IPS-NIHi7 (cell line): ENCODE measurements around the gene GALNT9.
A peak's percentile ranks its signal among the peaks of the same experiment; 100 is the strongest.
"Not testable (repeated sequence)": the region's sequence is repeated elsewhere in the genome, so short reads cannot be mapped to it uniquely, and the experiment has no call there.

ENCODE experiments used
- DNase-seq: peaks from one replicate; pipeline ENCODE4 v3.0.0; 2012; ENCODE audit warnings: mixed read lengths; ENCODE audit errors: extremely low spot score

The GALNT9 gene

GRCh38 chr12:132230381-132230780, 99.0 kb downstream of the GALNT9 start:
- no peak for DNase-seq

- DNase-seq, result no peak
Observed at GRCh38 chr12:132229926-132230325, 99.5 kb downstream of the GALNT9 start.

GRCh38 chr12:132229193-132229760, 100.1 kb downstream of the GALNT9 start:
- no peak for DNase-seq

- DNase-seq, result no peak
Observed at GRCh38 chr12:132228476-132229192, 100.8 kb downstream of the GALNT9 start.

DNA sequence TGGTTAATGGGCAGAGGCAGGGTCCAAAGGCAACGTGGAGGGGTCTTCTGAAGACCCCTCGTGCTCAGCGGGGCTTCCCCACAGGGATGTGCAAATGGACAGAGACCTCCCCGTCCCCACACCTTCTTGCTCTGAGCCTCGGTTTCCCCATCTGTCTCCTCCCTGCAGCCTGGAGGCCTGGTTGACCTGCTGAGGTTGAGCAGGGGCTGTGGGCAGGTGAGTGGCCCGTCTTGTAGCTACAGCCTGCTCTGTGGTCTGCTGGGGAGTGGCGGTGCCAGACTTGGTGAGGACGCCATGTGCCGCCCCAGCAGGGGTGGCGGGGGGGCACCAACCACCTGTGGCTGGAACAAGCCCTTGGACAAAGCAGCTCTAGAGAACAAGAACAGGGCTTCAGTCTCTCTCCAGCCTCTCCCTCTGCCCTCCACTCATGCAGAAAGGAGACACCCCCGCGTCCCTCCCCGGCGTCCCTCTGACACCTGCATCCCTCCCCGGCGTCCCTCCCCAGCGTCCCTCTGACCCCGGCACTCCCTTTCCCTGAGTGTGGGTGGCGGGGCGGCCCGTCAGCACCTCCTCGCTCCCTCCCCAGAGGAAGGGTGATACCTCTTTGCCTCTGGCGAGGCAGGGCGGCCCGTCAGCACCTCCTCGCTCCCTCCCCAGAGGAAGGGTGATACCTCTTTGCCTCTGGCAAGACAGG, 101.5 kb downstream of the GALNT9 start:
- DNase-seq, result no peak

DNA sequence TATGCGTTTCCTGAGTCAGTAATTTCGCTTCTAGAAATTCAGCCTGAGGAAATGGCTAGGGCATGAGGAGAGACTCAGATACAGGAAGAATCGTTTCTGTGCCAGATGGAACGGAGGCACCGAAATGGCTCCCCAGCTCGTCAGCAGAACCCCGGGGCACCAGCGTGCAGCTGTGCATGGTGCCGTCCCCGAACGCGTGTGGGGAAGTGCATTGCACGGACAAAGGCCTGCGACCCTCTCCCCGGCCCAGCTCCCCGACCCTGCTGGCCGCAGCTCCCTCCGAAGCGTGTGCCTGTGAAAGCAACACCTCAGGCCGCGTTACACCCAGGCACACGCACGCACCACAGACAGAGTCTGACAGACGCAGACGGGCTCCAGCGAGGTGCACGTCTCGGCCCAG, 102.3 kb downstream of the GALNT9 start:
- DNase-seq, result no peak

- no peak for DNase-seq
Observed at GRCh38 chr12:132226604-132227003, 102.8 kb downstream of the GALNT9 start.

GRCh38 chr12:132225214-132225613, 104.2 kb downstream of the GALNT9 start:
- no peak for DNase-seq

GRCh38 chr12:132224484-132224883, 104.9 kb downstream of the GALNT9 start:
- DNase-seq, result no peak

- DNase-seq, result no peak
Observed at GRCh38 chr12:132222808-132223173, 106.6 kb downstream of the GALNT9 start.

DNA sequence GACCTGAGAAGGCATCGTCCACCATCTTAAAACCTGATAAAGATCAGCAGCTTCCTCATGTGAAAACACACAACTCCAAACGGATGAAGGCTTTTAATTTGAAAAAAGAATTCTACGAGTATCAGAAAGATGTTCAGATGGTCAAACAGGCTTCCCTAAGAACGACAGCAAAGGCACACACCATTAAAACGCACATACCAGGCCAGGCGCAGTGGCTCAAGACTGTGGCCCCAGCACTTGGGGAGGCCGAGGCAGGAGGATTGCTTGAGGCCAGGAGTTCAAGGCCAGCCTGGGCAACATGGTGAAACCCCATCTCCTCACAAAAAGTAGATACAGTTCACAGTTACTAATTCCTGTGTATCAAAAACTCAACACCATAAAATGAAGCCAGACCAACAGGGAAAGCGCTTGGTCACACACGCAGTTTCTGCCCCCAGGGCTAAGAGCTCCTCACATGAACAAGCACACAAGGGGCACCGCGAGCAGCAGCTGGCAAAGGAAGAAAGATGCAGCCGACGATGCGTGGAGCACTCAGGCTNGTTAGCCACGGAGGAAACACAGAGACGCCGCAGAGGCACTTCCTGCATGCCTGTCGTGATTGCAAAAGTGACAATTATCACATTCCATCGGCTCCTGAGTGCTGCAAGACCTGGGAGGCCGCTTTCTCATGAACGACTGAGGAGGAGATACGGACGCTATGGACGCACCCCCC, 107.1 kb downstream of the GALNT9 start:
- DNase-seq, result no peak

GRCh38 chr12:132219761-132220160, 109.6 kb downstream of the GALNT9 start:
- not testable (repeated sequence) for DNase-seq

GRCh38 chr12:132219323-132219722, 110.1 kb downstream of the GALNT9 start:
- DNase-seq, result no peak

- DNase-seq, result peak; percentile 86
Observed at GRCh38 chr12:132218915-132219314, 110.5 kb downstream of the GALNT9 start.

- DNase-seq, result no peak
Observed at GRCh38 chr12:132218527-132218875, 110.9 kb downstream of the GALNT9 start.

GRCh38 chr12:132217800-132218526, 111.4 kb downstream of the GALNT9 start:
- DNase-seq, result no peak

GRCh38 chr12:132217371-132217770, 112.0 kb downstream of the GALNT9 start:
- DNase-seq, result no peak

DNA sequence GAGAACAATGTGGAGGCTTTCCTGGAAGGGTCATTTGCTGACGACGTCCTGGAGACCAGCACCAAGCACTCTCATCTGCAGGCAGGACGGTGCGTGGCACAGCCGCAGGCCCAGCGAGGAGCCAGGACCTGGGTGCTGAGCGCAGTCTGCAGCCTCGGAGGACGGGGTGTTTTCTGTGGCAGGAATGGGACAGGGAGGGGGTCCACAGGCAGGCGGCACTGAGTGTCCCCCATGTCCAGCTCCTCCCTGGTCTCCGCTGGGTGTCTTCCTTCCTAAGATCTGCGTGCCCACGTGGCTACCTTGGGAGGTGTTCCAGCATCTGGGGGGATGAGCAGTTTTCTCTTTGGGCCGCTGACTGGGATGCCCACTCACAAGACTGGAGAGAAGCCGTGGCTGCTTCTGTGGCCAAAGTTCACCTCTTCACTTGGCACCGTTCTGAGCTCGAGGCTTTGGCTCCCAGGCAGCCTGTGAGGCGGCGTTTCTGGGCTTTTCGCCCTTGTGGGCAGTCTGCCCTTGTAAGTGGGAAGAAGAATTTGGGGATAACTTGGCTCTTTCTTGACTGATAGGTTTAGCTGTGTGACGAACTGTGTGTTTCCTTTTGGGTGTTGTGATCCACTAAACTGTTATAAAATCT, 112.9 kb downstream of the GALNT9 start:
- no peak for DNase-seq

DNA sequence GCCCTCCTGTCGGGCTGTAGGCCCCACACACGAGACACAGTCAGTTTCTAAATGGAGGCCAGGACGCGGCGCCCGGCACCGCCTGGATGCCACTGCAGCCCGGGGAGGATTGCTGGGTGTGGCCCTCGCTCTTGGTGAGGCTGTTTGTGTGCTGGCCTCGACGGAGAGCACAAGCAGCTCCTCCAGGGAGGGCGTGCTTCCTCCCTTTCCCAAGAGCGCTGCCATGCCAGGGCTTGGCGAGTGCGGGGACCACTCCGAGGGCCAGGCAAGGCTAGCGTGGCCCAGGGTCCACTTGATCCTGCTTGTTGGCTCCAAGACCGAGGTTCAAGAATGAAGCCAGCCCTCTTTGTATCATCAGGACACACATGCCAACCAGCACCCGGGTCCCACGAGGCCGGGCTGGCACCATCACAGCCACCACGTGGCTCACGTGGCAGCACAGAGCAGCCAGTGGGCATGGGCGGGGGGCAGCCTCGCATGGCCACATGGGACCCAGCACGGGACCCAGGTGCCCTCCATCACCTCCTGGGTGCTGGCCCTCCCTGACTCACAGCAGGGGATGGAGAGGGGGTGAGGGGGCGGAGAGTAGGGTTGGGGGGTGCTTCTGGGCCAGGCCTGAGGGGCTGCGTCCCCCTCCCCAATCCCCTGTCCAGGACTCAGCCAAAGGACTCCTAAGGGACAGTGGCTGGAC, 113.9 kb downstream of the GALNT9 start:
- DNase-seq, result no peak

- peak; percentile 52 for DNase-seq
Observed at GRCh38 chr12:132214891-132215290, 114.5 kb downstream of the GALNT9 start.

DNA sequence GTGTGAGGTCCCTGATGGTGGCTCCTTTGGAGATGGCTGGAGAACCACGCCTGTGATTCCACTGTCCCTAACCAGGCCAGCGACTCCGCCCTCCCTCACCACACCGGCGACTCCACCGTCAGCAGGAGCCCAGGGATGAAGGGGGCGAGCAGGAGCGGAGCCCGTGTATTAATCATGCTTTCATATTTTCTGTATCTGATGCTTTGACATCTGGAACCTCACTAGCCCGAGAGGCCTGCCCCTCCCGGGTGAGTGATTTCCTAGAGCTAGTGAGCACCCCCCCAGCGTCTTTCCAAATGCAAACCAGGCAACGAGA, 115.3 kb downstream of the GALNT9 start:
- DNase-seq, result no peak
